Left cardiac atrium (tissue), 4 donors: Measurements from ENCODE around the gene ETNPPL. TPM values are rescaled to one million over a fixed set of nuclear protein-coding genes. Genes with fewer than 3 reads are reported as not detected.

Source experiments
- ATAC-seq, 2 donors: fragments of 200-7000 bp; cut with Tn5 transposase; one replicate each; pipeline ENCODE4 v1.9.1; 2020; ENCODE audit warnings: mild to moderate bottlenecking in 2 of 2, moderate library complexity in 2 of 2
- DNase-seq: peaks from one replicate; pipeline ENCODE4 v3.0.0-alpha.2; 2020
- intact Hi-C, 2 donors: fragments of 100-400 bp; cut with DNase I; formaldehyde crosslinking; loops; one replicate each; pipeline versions ENCODE4 v1.14.1 to v1.15.1; 2022 to 2023
- long read RNA-seq: library from polyadenylated mRNA; unstranded; transcript quantifications from one replicate; pipeline ENCODE4 v2.0.0, GENCODE V29; 2021
- total RNA-seq, 2 donors: library from RNA; stranded (reverse); fragmentation: NEBNext Ultra II Directional; extraction: Animal tissue kit (Norgen Biotek cat#: 25700); gene quantifications; one replicate each; pipeline ENCODE4 v1.2.1, GENCODE V29; 2021
- donor health status: DM: no; HTN: yes; CAD: no.
- donor health status: DM: no; HTN: yes; CAD: no; lungs with severe emphysema.
- donor health status: DM: yes; HTN: yes; CAD: no.
- donor health status: Dilated cardiomyopathy.

Gene ETNPPL
- 10 to 100 TPM; 12.6 to 13.5 TPM for total RNA-seq
- long read RNA-seq, transcript ETNPPL-201 (13 exons, 2,099 nt) = major isoform, 19 of 27 reads
- long read RNA-seq, partial matches to known transcripts = 0 of 27 reads
- long read RNA-seq, other reads (novel, unspliced or antisense) = 6 of 27 reads

GRCh38 chr4:108762559-108763225 lies at the start of gene ETNPPL:
ETNPPL (minus strand) TSS chr4:108763053; CDS start chr4:108762898, 155 bp downstream.
- intact Hi-C loops = no loop called here
- peak; percentile 47 for DNase-seq
- peak; percentile 74 to 87 for ATAC-seq

- intact Hi-C loops = no loop called here
- DNase-seq (no peak), ATAC-seq (no peak)
These were observed 48.6 kb upstream of the ETNPPL start for GRCh38 chr4:108811486-108811885.

GRCh38 chr4:108810087-108810486 lies 47.2 kb upstream of the ETNPPL start:
- DNase-seq (no peak), ATAC-seq (no peak)
- intact Hi-C loops = no loop called here

GRCh38 chr4:108804648-108805273 lies 41.9 kb upstream of the ETNPPL start:
- DNase-seq = no peak
- intact Hi-C loops = no loop called here
- ATAC-seq = no peak

- DNase-seq = no peak
- intact Hi-C loops = no loop called here
- peak in 1 of 2 donors; percentile 78 for ATAC-seq
These were observed 36.5 kb upstream of the ETNPPL start for GRCh38 chr4:108799306-108799705.

GRCh38 chr4:108796173-108796572 lies 33.3 kb upstream of the ETNPPL start:
- intact Hi-C loops = no loop called here
- ATAC-seq = peak; percentile 45 to 56
- no peak for DNase-seq

- ATAC-seq (peak; percentile 21 to 57), DNase-seq (no peak)
- intact Hi-C loops = no loop called here
These were observed 32.9 kb upstream of the ETNPPL start for GRCh38 chr4:108795733-108796132.

GRCh38 chr4:108794136-108794535 lies 31.3 kb upstream of the ETNPPL start:
- no peak for DNase-seq
- peak; percentile 60 to 62 for ATAC-seq
- intact Hi-C loops = no loop called here

- ATAC-seq (no peak), DNase-seq (no peak)
- intact Hi-C loops = no loop called here
These were observed 30.6 kb upstream of the ETNPPL start for GRCh38 chr4:108793415-108793814.

- no peak for DNase-seq
- intact Hi-C loops = no loop called here
- no peak for ATAC-seq
These were observed 25.9 kb upstream of the ETNPPL start for GRCh38 chr4:108788731-108789130.

GRCh38 chr4:108787724-108788123 lies 24.9 kb upstream of the ETNPPL start:
- intact Hi-C loops = no loop called here
- DNase-seq = no peak
- no peak for ATAC-seq

- DNase-seq = no peak
- intact Hi-C loops = no loop called here
- no peak for ATAC-seq
These were observed 24.3 kb upstream of the ETNPPL start for GRCh38 chr4:108787106-108787505.

- DNase-seq = no peak
- intact Hi-C loops = no loop called here
- ATAC-seq = no peak
These were observed 23.5 kb upstream of the ETNPPL start for GRCh38 chr4:108786351-108786750.

- ATAC-seq (no peak), DNase-seq (no peak)
- intact Hi-C loops = no loop called here
These were observed 21.0 kb upstream of the ETNPPL start for GRCh38 chr4:108783665-108784463.

GRCh38 chr4:108779958-108780357 lies 17.1 kb upstream of the ETNPPL start:
- intact Hi-C loops = no loop called here
- ATAC-seq = no peak
- DNase-seq = no peak

- intact Hi-C loops = no loop called here
- no peak for DNase-seq
- peak in 1 of 2 donors; percentile 32 for ATAC-seq
These were observed 14.5 kb upstream of the ETNPPL start for GRCh38 chr4:108777388-108777787.

GRCh38 chr4:108775921-108776320 lies 13.1 kb upstream of the ETNPPL start:
- intact Hi-C loops = no loop called here
- ATAC-seq = no peak

GRCh38 chr4:108774809-108775530 lies 12.1 kb upstream of the ETNPPL start:
- intact Hi-C loops = no loop called here
- ATAC-seq (peak; percentile 90 to 95), DNase-seq (peak; percentile 73)

More at GRCh38 chr4:108775921-108776320, 13.1 kb upstream of the ETNPPL start:
- DNase-seq = no peak

GRCh38 chr4:108772402-108772801 lies 9.5 kb upstream of the ETNPPL start:
- ATAC-seq (peak in 1 of 2 donors; percentile 59), DNase-seq (peak; percentile 27)
- intact Hi-C loops = no loop called here
